ENCODE results near the gene PLCB1.

DNA sequence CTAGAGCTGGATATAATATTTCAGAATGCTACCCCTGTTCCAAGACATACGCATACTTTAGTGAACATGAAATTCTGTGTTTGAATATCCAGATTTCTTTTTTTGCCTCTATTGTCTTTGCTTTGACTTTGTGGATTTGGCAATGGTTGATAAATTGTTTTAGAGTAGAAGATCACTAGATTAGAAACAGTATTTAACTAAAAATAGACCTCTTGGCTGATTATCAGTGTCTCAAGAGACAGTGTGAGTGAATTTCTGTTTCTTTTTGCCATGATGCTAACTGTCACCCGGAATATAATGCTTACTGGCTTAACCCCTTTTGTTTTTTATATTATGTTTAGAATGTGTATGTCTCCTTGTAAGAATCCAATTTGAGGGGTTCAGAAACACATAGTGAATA, 102.5 kb downstream of the PLCB1 start:
- TF ChIP-seq, protein P1, sequence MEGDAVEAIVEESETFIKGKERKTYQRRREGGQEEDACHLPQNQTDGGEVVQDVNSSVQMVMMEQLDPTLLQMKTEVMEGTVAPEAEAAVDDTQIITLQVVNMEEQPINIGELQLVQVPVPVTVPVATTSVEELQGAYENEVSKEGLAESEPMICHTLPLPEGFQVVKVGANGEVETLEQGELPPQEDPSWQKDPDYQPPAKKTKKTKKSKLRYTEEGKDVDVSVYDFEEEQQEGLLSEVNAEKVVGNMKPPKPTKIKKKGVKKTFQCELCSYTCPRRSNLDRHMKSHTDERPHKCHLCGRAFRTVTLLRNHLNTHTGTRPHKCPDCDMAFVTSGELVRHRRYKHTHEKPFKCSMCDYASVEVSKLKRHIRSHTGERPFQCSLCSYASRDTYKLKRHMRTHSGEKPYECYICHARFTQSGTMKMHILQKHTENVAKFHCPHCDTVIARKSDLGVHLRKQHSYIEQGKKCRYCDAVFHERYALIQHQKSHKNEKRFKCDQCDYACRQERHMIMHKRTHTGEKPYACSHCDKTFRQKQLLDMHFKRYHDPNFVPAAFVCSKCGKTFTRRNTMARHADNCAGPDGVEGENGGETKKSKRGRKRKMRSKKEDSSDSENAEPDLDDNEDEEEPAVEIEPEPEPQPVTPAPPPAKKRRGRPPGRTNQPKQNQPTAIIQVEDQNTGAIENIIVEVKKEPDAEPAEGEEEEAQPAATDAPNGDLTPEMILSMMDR (IDR thresholded peaks at IDR 0.05), result no peak
- TF ChIP-seq POLR2A (IDR thresholded peaks at IDR 0.05; ENCODE audit: low read depth) (no peak), EP300 (IDR thresholded peaks at IDR 0.05) (no peak)

All from esophagus muscularis mucosa (tissue), 4 donors.